ENCODE measurements around the gene MCU. TPM values are rescaled to one million over a fixed set of nuclear protein-coding genes. Genes with fewer than 3 reads are reported as not detected.
"Not testable (repeated sequence)": the region's sequence is repeated elsewhere in the genome, so short reads cannot be mapped to it uniquely, and the experiment has no call there.

Gene MCU
- total and polyA plus RNA-seq, 8 donors, result 15.2 to 90.1 (median 31.0) TPM

DNA sequence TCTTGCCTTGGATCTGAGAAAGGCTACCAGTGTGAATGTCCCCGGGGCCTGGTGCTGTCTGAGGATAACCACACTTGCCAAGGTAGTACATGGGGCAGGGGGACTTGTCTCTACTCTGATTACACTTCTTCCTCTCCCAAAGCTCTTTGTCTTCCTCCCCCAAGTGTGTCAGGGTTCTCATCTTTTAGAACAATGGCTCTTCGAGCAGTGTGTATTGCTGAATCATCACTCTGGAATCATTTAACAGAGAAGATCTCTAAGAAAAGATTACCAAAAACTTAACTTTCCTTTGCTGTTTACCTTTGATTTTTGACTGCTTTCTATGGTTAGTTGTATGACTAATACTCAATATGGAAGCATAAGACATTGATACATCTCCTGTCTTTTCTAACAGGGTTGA, 219.8 kb downstream of the MCU start:
- H3K4me3 ChIP-seq, result no peak overlapping the region
- H3K36me3 ChIP-seq, result no peaks in the 10 kb centered on the region
- TF ChIP-seq, protein P1, sequence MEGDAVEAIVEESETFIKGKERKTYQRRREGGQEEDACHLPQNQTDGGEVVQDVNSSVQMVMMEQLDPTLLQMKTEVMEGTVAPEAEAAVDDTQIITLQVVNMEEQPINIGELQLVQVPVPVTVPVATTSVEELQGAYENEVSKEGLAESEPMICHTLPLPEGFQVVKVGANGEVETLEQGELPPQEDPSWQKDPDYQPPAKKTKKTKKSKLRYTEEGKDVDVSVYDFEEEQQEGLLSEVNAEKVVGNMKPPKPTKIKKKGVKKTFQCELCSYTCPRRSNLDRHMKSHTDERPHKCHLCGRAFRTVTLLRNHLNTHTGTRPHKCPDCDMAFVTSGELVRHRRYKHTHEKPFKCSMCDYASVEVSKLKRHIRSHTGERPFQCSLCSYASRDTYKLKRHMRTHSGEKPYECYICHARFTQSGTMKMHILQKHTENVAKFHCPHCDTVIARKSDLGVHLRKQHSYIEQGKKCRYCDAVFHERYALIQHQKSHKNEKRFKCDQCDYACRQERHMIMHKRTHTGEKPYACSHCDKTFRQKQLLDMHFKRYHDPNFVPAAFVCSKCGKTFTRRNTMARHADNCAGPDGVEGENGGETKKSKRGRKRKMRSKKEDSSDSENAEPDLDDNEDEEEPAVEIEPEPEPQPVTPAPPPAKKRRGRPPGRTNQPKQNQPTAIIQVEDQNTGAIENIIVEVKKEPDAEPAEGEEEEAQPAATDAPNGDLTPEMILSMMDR (IDR thresholded peaks at IDR 0.05), result no peak
- TF ChIP-seq POLR2AphosphoS5 (IDR thresholded peaks at IDR 0.05) (no peak), EP300 (IDR thresholded peaks at IDR 0.05) (no peak), POLR2A (IDR thresholded peaks at IDR 0.05) (no peak)
- WGBS, 5 donors, result 90 to 100% (median 98%) methylated on average over 2 of the region's 2 CpGs
- H3K9me3 ChIP-seq, result no peaks in the 10 kb centered on the region
- no peaks in the 10 kb centered on the region for H3K27me3 ChIP-seq
- DNase-seq, result no peak
- H3K27ac ChIP-seq, result no peak overlapping the region
- intact Hi-C loops (cut with DNase I; ENCODE audit: low total_unique reads), result no loop called here
- H3K4me1 ChIP-seq, result no peaks in the 10 kb centered on the region

- H3K9me3 ChIP-seq, result no peaks in the 10 kb centered on the region
- H3K27me3 ChIP-seq, result no peaks in the 10 kb centered on the region
- no peak overlapping the region for H3K27ac ChIP-seq
- TF ChIP-seq, protein P1 (IDR thresholded peaks at IDR 0.05), result no peak
- TF ChIP-seq POLR2AphosphoS5 (IDR thresholded peaks at IDR 0.05) (no peak), EP300 (IDR thresholded peaks at IDR 0.05) (no peak), POLR2A (IDR thresholded peaks at IDR 0.05) (no peak)
- intact Hi-C loops (cut with DNase I; ENCODE audit: low total_unique reads), result no loop called here
- H3K36me3 ChIP-seq, result no peaks in the 10 kb centered on the region
- H3K4me3 ChIP-seq, result no peak overlapping the region
- WGBS, 5 donors, result 84 to 95% (median 94%) methylated on average over 4 of the region's 4 CpGs
- no peak for DNase-seq
- H3K4me1 ChIP-seq, result no peaks in the 10 kb centered on the region
Observed at GRCh38 chr10:72912736-72913135, 220.8 kb downstream of the MCU start.

GRCh38 chr10:72913287-72913686, 221.3 kb downstream of the MCU start:
- Histone ChIP-seq H3K27ac (no peak overlapping the region), H3K36me3 (no peaks in the 10 kb centered on the region)

DNA sequence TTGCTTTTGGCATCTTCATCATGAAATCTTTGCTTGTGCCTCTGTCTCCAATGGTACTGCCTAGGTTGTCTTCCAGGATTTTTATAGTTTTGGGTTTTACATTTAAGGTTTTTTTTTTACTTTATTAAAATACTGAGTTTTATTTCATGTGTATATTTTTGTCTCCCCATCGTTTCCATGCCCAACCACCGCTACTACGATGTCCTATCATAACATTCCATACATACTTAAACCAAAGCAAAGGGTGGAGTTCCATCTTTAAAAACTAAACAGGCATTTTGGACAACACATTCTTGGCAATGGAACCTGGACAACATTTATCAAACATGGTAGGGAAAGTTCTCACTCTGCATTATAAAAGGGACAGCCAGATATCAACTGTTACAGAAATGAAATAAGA, 225.3 kb downstream of the MCU start:
- intact Hi-C loops (cut with DNase I; ENCODE audit: low total_unique reads), result not testable (repeated sequence)

More at GRCh38 chr10:72913287-72913686, 221.3 kb downstream of the MCU start:
- 79 to 89% (median 85%) methylated on average over 7 of the region's 7 CpGs for WGBS, 5 donors
- Histone ChIP-seq H3K4me3 (no peak overlapping the region), H3K9me3 (no peaks in the 10 kb centered on the region), H3K27me3 (no peaks in the 10 kb centered on the region), H3K4me1 (no peaks in the 10 kb centered on the region)
- DNase-seq, result no peak
- no peak for TF ChIP-seq EP300 (IDR thresholded peaks at IDR 0.05)
- TF ChIP-seq, protein P1 (IDR thresholded peaks at IDR 0.05), result no peak
- no peak for TF ChIP-seq POLR2A (IDR thresholded peaks at IDR 0.05)
- TF ChIP-seq POLR2AphosphoS5 (IDR thresholded peaks at IDR 0.05), result no peak
- intact Hi-C loops (cut with DNase I; ENCODE audit: low total_unique reads), result no loop called here

DNA sequence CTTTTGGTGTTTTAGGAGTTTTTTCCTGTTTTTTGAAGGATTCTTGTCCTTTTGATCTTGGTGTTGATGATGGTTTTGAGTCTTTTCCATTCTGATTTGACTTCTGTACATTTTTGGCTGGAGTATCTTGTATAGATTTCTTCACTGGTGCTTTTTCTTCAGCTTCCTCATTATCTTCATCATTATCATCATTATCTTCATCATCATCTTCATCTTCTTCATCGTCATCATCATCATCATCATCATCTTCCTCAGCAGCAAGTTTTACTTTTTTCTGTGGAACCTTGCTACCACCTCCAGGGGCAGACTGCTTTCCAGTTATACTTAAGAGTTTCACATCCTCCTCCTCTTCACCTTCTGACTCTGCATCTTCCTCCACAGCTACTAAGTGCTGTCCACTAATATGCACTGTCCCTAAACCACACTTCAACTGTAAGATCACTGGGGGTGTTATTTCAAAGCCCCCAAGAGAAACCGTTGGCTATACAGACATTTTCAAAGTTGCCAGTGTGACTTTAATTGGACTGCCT, 225.9 kb downstream of the MCU start:
- H3K4me3 ChIP-seq; intact Hi-C loops (cut with DNase I; ENCODE audit: low total_unique reads); H3K36me3 ChIP-seq; DNase-seq; H3K4me1 ChIP-seq; H3K27me3 ChIP-seq; H3K27ac ChIP-seq: not testable (repeated sequence)
- H3K9me3 ChIP-seq, result peaks cover 0 to 19% (median 8%) of the 10 kb centered on the region in 4 donors
- WGBS, 5 donors, result 71 to 89% (median 82%) methylated on average over 2 of the region's 2 CpGs

More for the DNA sequence above, 225.3 kb downstream of the MCU start:
- 59 to 79% (median 77%) methylated on average over 3 of the region's 3 CpGs for WGBS, 5 donors
- H3K27ac ChIP-seq, H3K27me3 ChIP-seq, DNase-seq, H3K36me3 ChIP-seq, H3K4me3 ChIP-seq, H3K4me1 ChIP-seq: not testable (repeated sequence)
- peaks cover 0 to 16% (median 8%) of the 10 kb centered on the region in 4 donors for H3K9me3 ChIP-seq

Data from stomach (tissue), 9 donors.